Measurements from ENCODE around the gene ABHD17A.
"Not testable (repeated sequence)": the region's sequence is repeated elsewhere in the genome, so short reads cannot be mapped to it uniquely, and the experiment has no call there.

Gene ABHD17A

GRCh38 chr19:1908364-1908678 is 23.0 kb upstream of the ABHD17A start:
- DNase-seq = no peak

GRCh38 chr19:1907563-1908363 is 22.5 kb upstream of the ABHD17A start:
- DNase-seq = no peak

- no peak for DNase-seq
Observed at GRCh38 chr19:1906985-1907562, 21.8 kb upstream of the ABHD17A start.

- DNase-seq = no peak
Observed at GRCh38 chr19:1905863-1906375, 20.6 kb upstream of the ABHD17A start.

GRCh38 chr19:1905110-1905862 is 20.0 kb upstream of the ABHD17A start, which contains the start of the genes ADAT3 and SCAMP4:
Gene ADAT3, plus strand, starts transcription at chr19:1905399. Its CDS starts 6,649 bp downstream, at chr19:1912048.
Gene SCAMP4, plus strand, starts transcription at chr19:1905399. Its CDS starts 9,621 bp downstream, at chr19:1915020.
- DNase-seq = peak; percentile 98

GRCh38 chr19:1904860-1905109 is 19.5 kb upstream of the ABHD17A start:
- no peak for DNase-seq

GRCh38 chr19:1902923-1903322 is 17.6 kb upstream of the ABHD17A start:
- DNase-seq = no peak

- no peak for DNase-seq
Observed at GRCh38 chr19:1901940-1902404, 16.7 kb upstream of the ABHD17A start.

GRCh38 chr19:1896508-1896907 is 11.2 kb upstream of the ABHD17A start:
- no peak for DNase-seq

GRCh38 chr19:1893791-1894190 is 8.5 kb upstream of the ABHD17A start:
- no peak for DNase-seq

GRCh38 chr19:1889907-1890306 is 4.6 kb upstream of the ABHD17A start:
- no peak for DNase-seq

- no peak for DNase-seq
Observed at GRCh38 chr19:1888385-1888784, 3.1 kb upstream of the ABHD17A start.

- not testable (repeated sequence) for DNase-seq
Observed at GRCh38 chr19:1886360-1886759, 1.1 kb upstream of the ABHD17A start.

- no peak for DNase-seq
Observed at GRCh38 chr19:1884719-1885334, 469 bp downstream of the ABHD17A start.

- no peak for DNase-seq
Observed at GRCh38 chr19:1884291-1884718, 991 bp downstream of the ABHD17A start.

- DNase-seq = no peak
Observed at GRCh38 chr19:1883784-1884183, 1.5 kb downstream of the ABHD17A start.

GRCh38 chr19:1882786-1883692 is 2.3 kb downstream of the ABHD17A start:
- no peak for DNase-seq

GRCh38 chr19:1882089-1882785 is 3.1 kb downstream of the ABHD17A start:
- DNase-seq = no peak

GRCh38 chr19:1881393-1882088 is 3.8 kb downstream of the ABHD17A start:
- DNase-seq = not testable (repeated sequence)

- no peak for DNase-seq
Observed at GRCh38 chr19:1880611-1881392, 4.5 kb downstream of the ABHD17A start.

Measured in NCI-H774 (cell line).